Mesothelial cell of epicardium (in vitro differentiated cells): ENCODE data around the gene TOM1L2. TPM values are rescaled to one million over a fixed set of nuclear protein-coding genes. Genes with fewer than 3 reads are reported as not detected.

Experiments
- DNase-seq, 2 experiments: peaks; one replicate each; pipeline ENCODE4 v3.0.0; 2021; ENCODE audit warnings: low spot score in 2 of 2; ENCODE audit not compliant: unreplicated experiment in 2 of 2
- H3K27ac Mint-ChIP-seq: 2 replicates; pipeline ENCODE4 v1.8.0; 2021; ENCODE audit warnings: mixed read lengths
- H3K27me3 Mint-ChIP-seq: 2 replicates; pipeline ENCODE4 v1.8.0; 2021; ENCODE audit warnings: low read depth, mixed read lengths
- H3K36me3 Mint-ChIP-seq: 2 replicates; pipeline ENCODE4 v1.8.0; 2021; ENCODE audit warnings: mixed read lengths
- H3K4me1 Mint-ChIP-seq: 2 replicates; pipeline ENCODE4 v1.8.0; 2021; ENCODE audit warnings: mixed read lengths
- H3K4me3 Mint-ChIP-seq: 2 replicates; pipeline ENCODE4 v1.8.0; 2021; ENCODE audit warnings: mild to moderate bottlenecking, moderate library complexity, mixed read lengths
- H3K9me3 Mint-ChIP-seq: 2 replicates; pipeline ENCODE4 v1.8.0; 2021; ENCODE audit warnings: mixed read lengths
- total RNA-seq: library from RNA; stranded (reverse); gene quantifications from 3 replicates; pipeline ENCODE4 v1.2.1, GENCODE V29; 2021
- TF ChIP-seq, protein P1 (sequence below): fragments of 200-600 bp; sonication (generic); IDR thresholded peaks from one replicate; pipeline ENCODE4 v1.5.0; 2021; ENCODE audit warnings: antibody characterized with exemption; ENCODE audit not compliant: unreplicated experiment

Gene TOM1L2
- total RNA-seq, 1 donor from 2014 or later = 126 TPM

DNA sequence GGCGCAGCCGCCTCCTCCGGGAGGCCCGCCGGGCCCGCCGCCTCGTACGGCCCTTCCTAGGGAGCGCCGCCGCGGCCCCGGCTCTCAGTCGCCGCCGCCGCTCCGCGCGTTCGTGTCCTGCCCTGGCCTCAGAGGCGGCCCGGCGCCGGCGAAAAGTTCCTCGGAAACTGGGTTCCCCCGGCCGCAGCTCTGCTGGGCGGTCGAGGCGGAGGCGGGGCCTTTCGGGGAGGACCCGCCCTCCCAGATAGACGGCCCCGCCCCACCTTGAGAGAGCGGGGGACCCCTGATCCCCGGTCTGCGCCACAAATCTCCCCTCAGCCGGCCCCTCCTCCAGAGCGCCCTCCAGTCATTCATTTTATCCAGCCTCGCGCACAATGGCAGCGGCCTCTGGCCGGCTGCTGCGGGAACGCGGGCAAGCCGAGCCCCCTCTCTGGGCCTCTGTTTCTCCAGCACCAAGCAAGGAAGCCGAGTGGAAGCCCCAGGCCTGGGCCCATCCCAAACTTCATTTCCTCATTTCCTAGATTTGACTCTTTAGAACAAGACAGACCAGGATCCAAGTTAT lies 135.3 kb downstream of the TOM1L2 start, which contains the start of gene SREBF1:
TSS of gene SREBF1 (minus strand) at position 169 of the 562 bp plus-strand sequence. CDS start 169 bp downstream, outside the sequence.
- peak; percentile 60 to 69 for DNase-seq
- TF ChIP-seq, protein P1, sequence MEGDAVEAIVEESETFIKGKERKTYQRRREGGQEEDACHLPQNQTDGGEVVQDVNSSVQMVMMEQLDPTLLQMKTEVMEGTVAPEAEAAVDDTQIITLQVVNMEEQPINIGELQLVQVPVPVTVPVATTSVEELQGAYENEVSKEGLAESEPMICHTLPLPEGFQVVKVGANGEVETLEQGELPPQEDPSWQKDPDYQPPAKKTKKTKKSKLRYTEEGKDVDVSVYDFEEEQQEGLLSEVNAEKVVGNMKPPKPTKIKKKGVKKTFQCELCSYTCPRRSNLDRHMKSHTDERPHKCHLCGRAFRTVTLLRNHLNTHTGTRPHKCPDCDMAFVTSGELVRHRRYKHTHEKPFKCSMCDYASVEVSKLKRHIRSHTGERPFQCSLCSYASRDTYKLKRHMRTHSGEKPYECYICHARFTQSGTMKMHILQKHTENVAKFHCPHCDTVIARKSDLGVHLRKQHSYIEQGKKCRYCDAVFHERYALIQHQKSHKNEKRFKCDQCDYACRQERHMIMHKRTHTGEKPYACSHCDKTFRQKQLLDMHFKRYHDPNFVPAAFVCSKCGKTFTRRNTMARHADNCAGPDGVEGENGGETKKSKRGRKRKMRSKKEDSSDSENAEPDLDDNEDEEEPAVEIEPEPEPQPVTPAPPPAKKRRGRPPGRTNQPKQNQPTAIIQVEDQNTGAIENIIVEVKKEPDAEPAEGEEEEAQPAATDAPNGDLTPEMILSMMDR = no peak
- Mint-ChIP-seq H3K36me3 (peaks cover 4% of the 10 kb centered on the region), H3K27ac (peak within 1 kb of the TSS; percentile 99), H3K9me3 (no peaks in the 10 kb centered on the region), H3K4me3 (peak within 1 kb of the TSS; percentile 90), H3K4me1 (peaks cover 69% of the 10 kb centered on the region), H3K27me3 (no peaks in the 10 kb centered on the region)

DNA sequence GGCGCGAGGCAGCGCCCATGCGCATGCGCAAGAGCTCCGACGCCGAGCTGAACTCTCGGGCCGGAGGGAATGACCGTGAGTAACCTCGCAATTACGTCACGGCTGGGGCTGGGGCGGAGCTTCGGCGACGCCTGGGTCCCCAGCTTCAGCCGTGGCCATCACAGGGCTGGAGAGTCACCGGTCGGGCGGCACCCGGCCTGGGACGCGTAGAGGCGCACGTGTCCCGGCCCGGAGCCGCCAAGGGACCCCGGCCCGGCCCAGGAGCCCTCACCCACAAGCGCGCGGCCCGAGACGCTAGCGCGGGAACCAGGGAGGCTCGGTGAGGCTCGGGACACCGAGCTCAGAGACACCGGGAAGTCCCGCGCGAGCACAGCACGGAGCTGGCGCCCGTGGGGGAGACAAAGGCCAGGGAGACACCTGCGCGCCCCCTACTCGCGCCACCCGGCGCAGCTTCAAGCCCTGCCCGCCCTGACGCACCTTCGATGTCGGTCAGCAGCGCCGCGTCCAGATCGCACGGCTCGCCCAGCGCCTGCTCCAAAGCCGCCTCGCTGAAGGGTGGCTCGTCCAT lies 135.9 kb downstream of the TOM1L2 start:
- Mint-ChIP-seq H3K4me3 (peak overlapping the region; percentile 90), H3K27me3 (no peaks in the 10 kb centered on the region), H3K4me1 (peaks cover 72% of the 10 kb centered on the region), H3K36me3 (peaks cover 4% of the 10 kb centered on the region), H3K27ac (peak overlapping the region; percentile 97), H3K9me3 (no peaks in the 10 kb centered on the region)
- peak; percentile 92 to 97 for DNase-seq
- TF ChIP-seq, protein P1 = no peak

DNA sequence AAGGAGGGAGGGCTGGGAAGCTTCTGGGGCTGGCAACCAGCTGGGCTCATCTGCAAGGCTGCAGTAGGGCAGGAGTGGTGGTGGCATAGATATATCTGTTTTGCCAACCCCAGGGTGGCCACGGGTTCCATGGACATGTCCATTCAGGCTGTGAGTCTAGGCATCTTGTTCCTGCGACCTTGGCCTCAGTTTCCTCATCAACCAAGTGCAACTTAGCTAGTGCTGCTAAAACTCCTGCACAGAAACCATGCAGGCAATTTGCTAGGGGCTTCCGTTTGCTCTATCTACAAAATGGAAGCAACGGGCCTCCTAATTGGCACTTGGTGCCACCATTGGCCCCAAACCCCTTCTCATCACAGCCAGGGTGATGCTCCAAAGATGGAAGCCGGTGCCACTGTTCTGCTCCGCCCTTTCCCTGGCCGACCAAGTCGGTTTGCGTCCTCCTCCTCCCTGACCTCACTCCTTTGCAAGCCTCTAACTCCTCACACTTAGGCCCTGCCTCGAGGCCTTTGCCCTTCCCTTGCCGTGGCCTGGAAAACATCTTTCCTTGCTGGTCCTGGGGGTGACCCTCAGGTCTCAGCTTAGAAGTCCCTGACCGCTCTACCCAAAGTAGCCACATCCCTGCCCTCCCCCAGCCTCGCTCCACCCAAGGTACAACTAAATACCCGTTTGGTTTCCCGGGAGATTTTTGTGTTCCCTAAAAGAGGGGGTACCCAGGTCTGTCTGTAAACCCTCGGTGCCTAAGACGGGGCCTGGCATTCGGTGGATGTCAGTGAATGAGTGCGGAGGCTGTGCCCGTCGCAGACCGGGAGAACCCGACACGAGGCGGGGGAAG lies 136.6 kb downstream of the TOM1L2 start:
- DNase-seq = no peak
- Mint-ChIP-seq H3K4me3 (peak overlapping the region; percentile 90), H3K36me3 (peaks cover 4% of the 10 kb centered on the region), H3K27me3 (no peaks in the 10 kb centered on the region), H3K4me1 (peaks cover 72% of the 10 kb centered on the region), H3K27ac (peak overlapping the region; percentile 97), H3K9me3 (no peaks in the 10 kb centered on the region)
- TF ChIP-seq, protein P1 = no peak

DNA sequence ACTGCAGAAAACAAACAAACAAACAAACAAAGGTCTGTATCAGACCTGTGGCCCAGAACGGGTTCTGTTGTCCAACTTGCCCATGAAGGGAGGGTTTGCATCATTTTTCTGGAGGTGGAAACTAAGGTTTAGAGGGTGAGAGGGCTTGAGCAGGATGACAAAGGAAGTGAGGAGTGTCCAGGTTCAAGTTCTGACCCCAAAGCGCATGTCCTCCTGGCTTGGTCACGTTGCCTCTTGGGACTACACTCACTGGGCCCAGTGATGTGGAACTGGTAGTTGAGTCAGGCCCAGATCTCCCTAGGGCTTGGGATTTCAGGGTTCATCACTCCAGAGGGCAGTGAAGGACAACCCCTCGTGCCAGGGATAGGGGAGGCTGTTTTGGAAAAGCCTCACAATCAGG lies 137.2 kb downstream of the TOM1L2 start:
- H3K4me1 Mint-ChIP-seq = peaks cover 72% of the 10 kb centered on the region
- TF ChIP-seq, protein P1 = no peak
- no peaks in the 10 kb centered on the region for H3K9me3 Mint-ChIP-seq
- H3K36me3 Mint-ChIP-seq = peaks cover 4% of the 10 kb centered on the region
- no peaks in the 10 kb centered on the region for H3K27me3 Mint-ChIP-seq
- no peak for DNase-seq
- peak overlapping the region; percentile 97 for H3K27ac Mint-ChIP-seq
- H3K4me3 Mint-ChIP-seq = peak overlapping the region; percentile 90

DNA sequence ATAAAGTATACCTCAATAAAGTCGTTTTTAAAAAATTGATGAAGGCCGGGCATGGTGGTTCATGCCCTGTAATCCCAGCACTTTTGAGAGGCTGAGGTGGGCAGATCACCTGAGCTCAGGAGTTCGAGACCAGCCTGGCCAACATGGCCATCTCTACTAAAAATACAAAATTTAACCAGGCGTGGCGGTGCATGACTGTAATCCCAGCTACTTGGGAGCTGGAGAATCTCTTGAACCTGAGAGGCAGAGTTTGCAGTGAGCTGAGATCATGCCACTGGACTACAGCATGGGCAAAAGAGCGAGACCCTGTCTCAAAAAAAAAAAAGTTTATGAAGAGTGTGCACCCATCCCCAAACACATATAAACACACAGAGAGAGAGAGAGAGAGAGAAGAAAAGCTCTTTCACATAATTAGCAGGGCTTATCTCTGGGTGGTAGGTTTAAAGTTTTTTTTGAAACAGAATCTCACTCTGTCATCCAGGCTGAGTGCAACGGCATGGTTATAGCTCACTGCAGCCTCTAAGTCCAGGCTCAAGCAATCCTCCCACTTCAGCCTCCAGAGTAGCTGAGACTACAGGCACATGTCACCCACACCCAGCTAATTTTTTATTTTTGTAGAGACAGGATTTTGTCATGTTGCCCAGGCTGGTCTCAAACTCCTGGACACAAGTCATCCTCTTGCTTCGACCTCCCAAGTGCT lies 138.4 kb downstream of the TOM1L2 start:
- H3K4me3 Mint-ChIP-seq = peak overlapping the region; percentile 27
- peaks cover 6% of the 10 kb centered on the region for H3K36me3 Mint-ChIP-seq
- peak overlapping the region; percentile 97 for H3K27ac Mint-ChIP-seq
- TF ChIP-seq, protein P1 = no peak
- no peaks in the 10 kb centered on the region for H3K9me3 Mint-ChIP-seq
- peaks cover 68% of the 10 kb centered on the region for H3K4me1 Mint-ChIP-seq
- no peak for DNase-seq
- no peaks in the 10 kb centered on the region for H3K27me3 Mint-ChIP-seq
